ENCODE measurements around the gene TCF7L2.
"Not testable (repeated sequence)": the region's sequence is repeated elsewhere in the genome, so short reads cannot be mapped to it uniquely, and the experiment has no call there.

The TCF7L2 gene

GRCh38 chr10:113061054-113061430 lies 111.0 kb downstream of the TCF7L2 start:
- in situ Hi-C loops (cut with HindIII; ENCODE audit: low sequenced_read_pairs) = no loop called here

GRCh38 chr10:113061557-113061956 lies 111.5 kb downstream of the TCF7L2 start:
- in situ Hi-C loops (cut with HindIII; ENCODE audit: low sequenced_read_pairs) = no loop called here

- in situ Hi-C loops (cut with HindIII; ENCODE audit: low sequenced_read_pairs) = no loop called here
Measured at GRCh38 chr10:113063043-113063967, 113.3 kb downstream of the TCF7L2 start.

GRCh38 chr10:113064039-113064438 lies 114.0 kb downstream of the TCF7L2 start:
- in situ Hi-C loops (cut with HindIII; ENCODE audit: low sequenced_read_pairs) = no loop called here

GRCh38 chr10:113066120-113066519 lies 116.1 kb downstream of the TCF7L2 start:
- in situ Hi-C loops (cut with HindIII; ENCODE audit: low sequenced_read_pairs) = not testable (repeated sequence)

- in situ Hi-C loops (cut with HindIII; ENCODE audit: low sequenced_read_pairs) = no loop called here
Measured at GRCh38 chr10:113066561-113067312, 116.7 kb downstream of the TCF7L2 start.

- in situ Hi-C loops (cut with HindIII; ENCODE audit: low sequenced_read_pairs) = no loop called here
Measured at GRCh38 chr10:113067501-113067900, 117.5 kb downstream of the TCF7L2 start.

GRCh38 chr10:113068178-113068890 lies 118.3 kb downstream of the TCF7L2 start:
- in situ Hi-C loops (cut with HindIII; ENCODE audit: low sequenced_read_pairs) = no loop called here

- in situ Hi-C loops (cut with HindIII; ENCODE audit: low sequenced_read_pairs) = no loop called here
Measured at GRCh38 chr10:113069595-113069994, 119.5 kb downstream of the TCF7L2 start.

- in situ Hi-C loops (cut with HindIII; ENCODE audit: low sequenced_read_pairs) = no loop called here
Measured at GRCh38 chr10:113071446-113071845, 121.4 kb downstream of the TCF7L2 start.

- in situ Hi-C loops (cut with HindIII; ENCODE audit: low sequenced_read_pairs) = no loop called here
Measured at GRCh38 chr10:113073549-113074189, 123.6 kb downstream of the TCF7L2 start.

GRCh38 chr10:113076949-113077348 lies 126.9 kb downstream of the TCF7L2 start:
- in situ Hi-C loops (cut with HindIII; ENCODE audit: low sequenced_read_pairs) = no loop called here

GRCh38 chr10:113078282-113078907 lies 128.3 kb downstream of the TCF7L2 start:
- in situ Hi-C loops (cut with HindIII; ENCODE audit: low sequenced_read_pairs) = no loop called here

GRCh38 chr10:113080061-113080924 lies 130.2 kb downstream of the TCF7L2 start:
- in situ Hi-C loops (cut with HindIII; ENCODE audit: low sequenced_read_pairs) = no loop called here

GRCh38 chr10:113080925-113081229 lies 130.8 kb downstream of the TCF7L2 start:
- in situ Hi-C loops (cut with HindIII; ENCODE audit: low sequenced_read_pairs) = no loop called here

- in situ Hi-C loops (cut with HindIII; ENCODE audit: low sequenced_read_pairs) = no loop called here
Measured at GRCh38 chr10:113084031-113084430, 134.0 kb downstream of the TCF7L2 start.

GRCh38 chr10:113085776-113086175 lies 135.7 kb downstream of the TCF7L2 start:
- in situ Hi-C loops (cut with HindIII; ENCODE audit: low sequenced_read_pairs) = no loop called here

GRCh38 chr10:113086282-113086681 lies 136.2 kb downstream of the TCF7L2 start:
- in situ Hi-C loops (cut with HindIII; ENCODE audit: low sequenced_read_pairs) = no loop called here

- in situ Hi-C loops (cut with HindIII; ENCODE audit: low sequenced_read_pairs) = no loop called here
Measured at GRCh38 chr10:113087165-113088029, 137.3 kb downstream of the TCF7L2 start.
